SK-N-MC (cell line): Measurements from ENCODE around the gene C2orf72.

Experiments used
- EZH2 ChIP-seq: fragments of 200-600 bp; sonication (generic); IDR thresholded peaks from one replicate; pipeline ENCODE4 v1.6.1; 2017; ENCODE audit warnings: antibody characterized with exemption
- POLR2AphosphoS5 ChIP-seq: IDR thresholded peaks from 2 replicates; pipeline ENCODE4 v1.6.1; 2012; ENCODE audit warnings: mild to moderate bottlenecking, low read depth, low read length, borderline replicate concordance

DNA sequence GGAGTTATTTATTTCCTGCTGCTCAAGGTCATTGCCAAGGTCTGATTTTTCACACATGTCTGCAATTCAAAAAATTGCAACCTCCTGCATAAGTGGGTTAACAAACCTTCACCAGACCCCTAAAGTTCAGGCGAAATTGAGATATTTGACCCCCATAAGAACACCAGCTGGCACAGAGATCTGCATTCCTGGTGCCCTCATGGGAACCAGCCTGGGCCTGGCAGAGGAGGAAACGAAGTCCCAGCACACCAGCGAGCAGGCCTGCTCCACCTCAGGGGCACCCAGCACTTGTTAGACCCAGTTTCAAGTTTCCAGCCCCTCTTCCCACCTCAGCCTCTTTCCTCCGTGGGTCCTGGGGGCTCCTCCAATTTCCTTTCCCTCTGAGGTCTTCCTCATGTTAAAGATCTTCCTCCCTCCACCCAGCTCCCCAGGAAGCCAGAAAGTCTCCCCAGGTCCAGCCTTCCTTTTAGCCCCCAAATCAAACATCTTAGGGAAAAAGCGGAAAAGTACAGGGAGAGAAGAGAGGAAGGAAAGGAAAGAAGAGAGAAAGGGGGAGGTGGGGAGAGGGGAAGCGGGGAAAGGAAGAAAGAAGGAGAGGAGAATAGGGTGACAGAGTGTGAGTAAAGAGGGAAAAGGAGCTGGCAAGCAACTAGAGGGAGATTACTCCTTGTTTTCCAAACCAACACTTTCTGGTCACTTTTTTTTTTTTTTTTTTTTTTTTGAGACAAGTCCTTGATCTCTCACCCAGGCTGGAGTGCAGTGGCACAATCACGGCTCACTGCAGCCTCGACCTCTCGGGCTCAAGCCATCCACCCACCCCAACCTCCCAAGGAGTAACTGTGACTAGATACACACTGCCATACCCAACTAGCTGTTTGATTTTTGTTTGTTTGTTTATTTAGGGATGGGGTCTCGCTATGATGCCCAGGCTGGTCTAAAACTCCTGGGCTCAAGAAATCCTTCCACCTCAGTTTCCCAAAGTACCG lies 3.9 kb upstream of the C2orf72 start:
- TF ChIP-seq EZH2: no peak
- no peak for TF ChIP-seq POLR2AphosphoS5
